ENCODE results near the gene UST. TPM values are rescaled to one million over a fixed set of nuclear protein-coding genes. Genes with fewer than 3 reads are reported as not detected.

The UST gene
- total RNA-seq, 1 donor from 2014 or later: 23.2 TPM

DNA sequence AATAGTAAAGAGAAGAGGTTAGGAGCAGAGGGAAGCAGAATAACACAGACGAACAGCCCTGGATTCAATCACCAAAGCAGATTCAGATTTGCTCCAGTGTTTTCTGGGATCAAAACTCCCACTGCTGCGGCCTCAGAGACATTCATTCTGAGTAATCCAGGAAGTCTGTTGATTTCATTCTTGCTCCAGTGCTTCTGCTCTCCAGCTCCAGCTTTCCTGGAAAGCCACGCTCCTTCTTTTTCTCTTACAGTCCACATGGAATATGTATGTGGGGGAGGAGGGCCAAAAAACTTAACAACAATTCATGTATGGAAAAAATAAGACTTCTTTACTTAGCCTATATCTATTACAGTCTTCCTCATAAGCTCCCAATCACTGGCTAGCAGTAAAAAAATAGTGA, 26.4 kb upstream of the UST start:
- no peak for DNase-seq (ENCODE audit: low spot score)
- Mint-ChIP-seq H3K9me3 (ENCODE audit: unreplicated experiment) (no peaks in the 10 kb centered on the region), H3K36me3 (ENCODE audit: low read depth, unreplicated experiment) (no peaks in the 10 kb centered on the region), H3K27me3 (ENCODE audit: unreplicated experiment) (peaks cover 3% of the 10 kb centered on the region), H3K4me3 (ENCODE audit: unreplicated experiment) (no peak overlapping the region), H3K4me1 (ENCODE audit: unreplicated experiment) (no peaks in the 10 kb centered on the region), H3K27ac (ENCODE audit: unreplicated experiment) (no peak overlapping the region)
- TF ChIP-seq CTCF (IDR thresholded peaks at IDR 0.05; ENCODE audit: unreplicated experiment): no peak

DNA sequence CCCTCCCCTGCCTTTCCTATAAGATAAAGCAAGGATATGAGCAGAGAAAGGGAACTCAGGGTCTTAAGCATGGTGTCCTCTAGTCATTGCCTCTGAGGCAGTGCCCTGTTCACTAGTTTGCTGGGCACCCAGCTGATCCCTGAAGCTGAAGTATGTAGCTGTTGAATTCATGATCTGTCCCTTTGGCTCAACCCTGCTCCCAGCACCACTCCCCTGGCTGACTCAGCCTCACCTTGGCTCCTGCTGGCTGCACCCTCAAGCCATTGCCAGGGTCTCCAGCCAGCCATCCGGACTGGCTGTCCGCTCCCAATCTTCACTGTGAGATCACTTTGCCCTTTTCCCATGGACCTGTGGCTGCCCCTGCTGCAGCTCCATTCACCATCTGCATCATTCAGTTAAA, 25.9 kb upstream of the UST start:
- H3K27me3 Mint-ChIP-seq (ENCODE audit: unreplicated experiment): peaks cover 3% of the 10 kb centered on the region
- TF ChIP-seq CTCF (IDR thresholded peaks at IDR 0.05; ENCODE audit: unreplicated experiment): no peak
- H3K4me3 Mint-ChIP-seq (ENCODE audit: unreplicated experiment): no peak overlapping the region
- no peak overlapping the region for H3K27ac Mint-ChIP-seq (ENCODE audit: unreplicated experiment)
- no peak for DNase-seq (ENCODE audit: low spot score)
- no peaks in the 10 kb centered on the region for H3K36me3 Mint-ChIP-seq (ENCODE audit: low read depth, unreplicated experiment)
- no peaks in the 10 kb centered on the region for H3K4me1 Mint-ChIP-seq (ENCODE audit: unreplicated experiment)
- no peaks in the 10 kb centered on the region for H3K9me3 Mint-ChIP-seq (ENCODE audit: unreplicated experiment)

- no peak overlapping the region for H3K27ac Mint-ChIP-seq (ENCODE audit: unreplicated experiment)
- DNase-seq (ENCODE audit: low spot score): no peak
- TF ChIP-seq CTCF (IDR thresholded peaks at IDR 0.05; ENCODE audit: unreplicated experiment): no peak
- H3K4me3 Mint-ChIP-seq (ENCODE audit: unreplicated experiment): no peak overlapping the region
- no peaks in the 10 kb centered on the region for H3K4me1 Mint-ChIP-seq (ENCODE audit: unreplicated experiment)
- H3K27me3 Mint-ChIP-seq (ENCODE audit: unreplicated experiment): peaks cover 3% of the 10 kb centered on the region
- H3K9me3 Mint-ChIP-seq (ENCODE audit: unreplicated experiment): no peaks in the 10 kb centered on the region
- no peaks in the 10 kb centered on the region for H3K36me3 Mint-ChIP-seq (ENCODE audit: low read depth, unreplicated experiment)
Measured at GRCh38 chr6:148723484-148723883, 23.3 kb upstream of the UST start.

GRCh38 chr6:148724428-148724827, 22.4 kb upstream of the UST start:
- Mint-ChIP-seq H3K4me1 (ENCODE audit: unreplicated experiment) (no peaks in the 10 kb centered on the region), H3K27ac (ENCODE audit: unreplicated experiment) (no peak overlapping the region), H3K9me3 (ENCODE audit: unreplicated experiment) (no peaks in the 10 kb centered on the region), H3K36me3 (ENCODE audit: low read depth, unreplicated experiment) (no peaks in the 10 kb centered on the region), H3K27me3 (ENCODE audit: unreplicated experiment) (peaks cover 3% of the 10 kb centered on the region), H3K4me3 (ENCODE audit: unreplicated experiment) (no peak overlapping the region)
- no peak for DNase-seq (ENCODE audit: low spot score)
- TF ChIP-seq CTCF (IDR thresholded peaks at IDR 0.05; ENCODE audit: unreplicated experiment): no peak

DNA sequence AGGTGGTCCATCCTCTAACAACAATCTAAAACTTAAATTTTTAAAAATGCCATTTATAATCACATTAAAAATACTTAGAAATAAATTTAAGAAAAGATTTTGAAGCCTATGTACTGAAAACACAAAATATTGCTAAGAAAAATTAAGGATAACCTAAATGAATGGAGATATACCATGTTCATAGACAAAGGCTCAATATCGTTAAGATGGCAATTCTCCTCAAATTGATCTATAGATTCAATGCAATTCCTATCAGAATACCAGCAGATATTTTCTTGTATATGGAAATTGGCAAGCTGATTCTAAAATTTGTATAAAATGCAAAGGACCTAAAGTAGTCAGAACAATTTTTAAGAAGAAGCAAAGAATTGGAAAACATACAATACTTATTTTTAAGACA, 19.7 kb upstream of the UST start:
- no peaks in the 10 kb centered on the region for H3K27me3 Mint-ChIP-seq (ENCODE audit: unreplicated experiment)
- H3K4me1 Mint-ChIP-seq (ENCODE audit: unreplicated experiment): no peaks in the 10 kb centered on the region
- TF ChIP-seq CTCF (IDR thresholded peaks at IDR 0.05; ENCODE audit: unreplicated experiment): no peak
- H3K4me3 Mint-ChIP-seq (ENCODE audit: unreplicated experiment): no peak overlapping the region
- H3K36me3 Mint-ChIP-seq (ENCODE audit: low read depth, unreplicated experiment): no peaks in the 10 kb centered on the region
- no peaks in the 10 kb centered on the region for H3K9me3 Mint-ChIP-seq (ENCODE audit: unreplicated experiment)
- no peak overlapping the region for H3K27ac Mint-ChIP-seq (ENCODE audit: unreplicated experiment)
- no peak for DNase-seq (ENCODE audit: low spot score)
